B cell (primary cell): ENCODE data around the gene BLID.

Source experiments
- EZH2 ChIP-seq: IDR thresholded peaks from 2 replicates; pipeline ENCODE4 v1.6.1; 2012; ENCODE audit warnings: borderline replicate concordance, low read depth, mild to moderate bottlenecking, moderate library complexity, low read length; ENCODE audit not compliant: insufficient read depth, poor library complexity, severe bottlenecking
- TF ChIP-seq, protein P1 (sequence below): fragments of 200-600 bp; IDR thresholded peaks from one replicate; pipeline ENCODE4 v1.8.0; 2022; ENCODE audit warnings: antibody characterized with exemption, mild to moderate bottlenecking

DNA sequence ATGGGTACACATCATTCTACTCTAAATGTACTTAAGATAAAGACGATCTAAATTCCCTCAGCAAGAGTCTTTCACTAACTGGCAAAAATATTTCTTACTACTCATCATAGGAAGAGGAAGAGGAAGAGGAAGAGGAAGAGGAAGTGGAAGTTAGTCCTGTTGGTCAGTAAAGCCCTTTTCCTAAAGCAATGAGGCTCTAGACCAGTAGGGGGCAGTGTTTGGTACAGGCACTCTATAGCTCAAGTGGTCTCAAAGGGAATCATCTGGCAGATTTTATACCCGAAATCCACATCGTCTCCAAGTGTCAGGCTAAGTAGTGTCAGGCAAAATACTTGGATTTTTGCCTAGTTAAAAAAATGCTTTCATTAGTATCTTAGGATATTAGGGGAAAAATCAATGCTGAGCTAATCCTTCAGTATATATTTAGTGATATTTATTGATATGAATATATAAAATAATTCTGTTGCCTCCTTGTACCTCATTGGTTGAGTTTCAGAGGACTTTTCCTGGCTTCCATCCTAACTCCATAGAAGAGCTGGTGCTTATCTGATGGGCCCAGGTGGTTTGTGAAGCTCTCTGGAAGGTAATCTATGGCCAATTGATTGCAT lies 7.7 kb downstream of the BLID start:
- TF ChIP-seq, protein P1, sequence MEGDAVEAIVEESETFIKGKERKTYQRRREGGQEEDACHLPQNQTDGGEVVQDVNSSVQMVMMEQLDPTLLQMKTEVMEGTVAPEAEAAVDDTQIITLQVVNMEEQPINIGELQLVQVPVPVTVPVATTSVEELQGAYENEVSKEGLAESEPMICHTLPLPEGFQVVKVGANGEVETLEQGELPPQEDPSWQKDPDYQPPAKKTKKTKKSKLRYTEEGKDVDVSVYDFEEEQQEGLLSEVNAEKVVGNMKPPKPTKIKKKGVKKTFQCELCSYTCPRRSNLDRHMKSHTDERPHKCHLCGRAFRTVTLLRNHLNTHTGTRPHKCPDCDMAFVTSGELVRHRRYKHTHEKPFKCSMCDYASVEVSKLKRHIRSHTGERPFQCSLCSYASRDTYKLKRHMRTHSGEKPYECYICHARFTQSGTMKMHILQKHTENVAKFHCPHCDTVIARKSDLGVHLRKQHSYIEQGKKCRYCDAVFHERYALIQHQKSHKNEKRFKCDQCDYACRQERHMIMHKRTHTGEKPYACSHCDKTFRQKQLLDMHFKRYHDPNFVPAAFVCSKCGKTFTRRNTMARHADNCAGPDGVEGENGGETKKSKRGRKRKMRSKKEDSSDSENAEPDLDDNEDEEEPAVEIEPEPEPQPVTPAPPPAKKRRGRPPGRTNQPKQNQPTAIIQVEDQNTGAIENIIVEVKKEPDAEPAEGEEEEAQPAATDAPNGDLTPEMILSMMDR = no peak
- no peak for TF ChIP-seq EZH2
